ENCODE results near the gene TNFRSF9. TPM values are rescaled to one million over a fixed set of nuclear protein-coding genes. Genes with fewer than 3 reads are reported as not detected.
A peak's percentile ranks its signal among the peaks of the same experiment; 100 is the strongest.

Gene TNFRSF9
- total and polyA plus RNA-seq, 2 of the 8 experiments (the other 6 are each of a cell fraction or from before 2014, with no cell fraction given): not detected

DNA sequence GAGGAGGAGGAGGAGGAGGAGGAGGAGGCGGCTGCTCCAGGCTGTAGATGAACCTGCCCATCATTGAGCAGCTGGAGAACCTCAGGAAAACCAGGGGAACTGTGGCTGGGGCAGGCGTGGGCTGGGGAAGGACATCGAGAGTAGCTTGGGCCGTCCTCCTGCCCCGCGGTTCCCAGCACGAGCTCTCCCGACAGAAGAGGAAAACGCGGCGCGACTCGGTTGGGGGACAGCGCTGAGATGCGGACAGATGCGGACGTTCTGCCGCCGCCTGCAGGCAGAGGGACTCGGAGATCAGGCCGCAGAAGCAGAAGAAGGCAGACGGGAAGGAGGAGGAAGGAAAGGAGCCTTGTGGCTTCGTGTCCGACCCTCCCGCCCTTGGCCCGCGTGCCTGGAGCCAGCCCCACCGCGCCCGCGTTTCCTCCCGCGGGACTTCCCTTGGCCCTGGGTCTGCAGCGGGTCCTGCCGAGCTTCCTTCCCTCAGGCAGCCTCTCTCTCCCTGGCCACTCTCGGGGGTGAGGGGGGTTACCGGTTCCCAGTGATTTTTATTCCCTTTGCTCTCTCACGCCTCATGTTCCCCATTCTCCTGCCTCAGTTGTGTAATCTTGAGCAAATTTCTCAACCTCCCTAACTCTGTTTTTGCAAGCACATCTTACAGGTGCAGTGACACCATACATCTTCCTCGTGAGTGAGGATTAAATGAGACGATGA is 1.7 kb upstream of the TNFRSF9 start (continued):
- TF ChIP-seq ZNF274 (IDR thresholded peaks at IDR 0.05; ENCODE audit: borderline replicate concordance, extremely low read depth, low read length) (no peak), RFX5 (IDR thresholded peaks at IDR 0.05; ENCODE audit: borderline replicate concordance, low read depth, low read length) (no peak), FOSL1 (IDR thresholded peaks at IDR 0.05; ENCODE audit: insufficient read depth, low read depth, low read length) (no peak), POLR2AphosphoS5 (IDR thresholded peaks at IDR 0.05; ENCODE audit: low read depth, low read length) (no peak), CTBP2 (IDR thresholded peaks at IDR 0.05; ENCODE audit: borderline replicate concordance, insufficient read depth, insufficient read length, low read length) (no peak), PHF8 (conservative IDR thresholded peaks at IDR 0.05; ENCODE audit: low read depth, low read length) (no peak), MAX (IDR thresholded peaks at IDR 0.05) (peak; percentile 100), SP1 (IDR thresholded peaks at IDR 0.05; ENCODE audit: low read depth, low read length) (no peak), BCL11A (IDR thresholded peaks at IDR 0.05; ENCODE audit: low read depth in 2 of 2, low read length in 2 of 2) (no peak), RBBP5 (IDR thresholded peaks at IDR 0.05; ENCODE audit: borderline replicate concordance, low read depth, low read length) (no peak), KDM1A (IDR thresholded peaks at IDR 0.05; ENCODE audit: borderline replicate concordance, low read length) (no peak), SP4 (IDR thresholded peaks at IDR 0.05; ENCODE audit: low read length) (no peak), RXRA (IDR thresholded peaks at IDR 0.05; ENCODE audit: insufficient read depth, low read depth, low read length) (no peak), TCF12 (IDR thresholded peaks at IDR 0.05; ENCODE audit: low read depth, low read length) (no peak)

Measured in H1 (cell line).